Hepatocyte (in vitro differentiated cells): ENCODE measurements around the gene COMMD6. TPM values are rescaled to one million over a fixed set of nuclear protein-coding genes. Genes with fewer than 3 reads are reported as not detected.

ENCODE experiments used
- DNase-seq: peaks from one replicate; pipeline ENCODE4 v3.0.0-alpha.2; 2016; ENCODE audit warnings: low spot score
- H2AFZ ChIP-seq: fragments of 200-600 bp; sonication (generic); 2 replicates; pipeline ENCODE4 v1.6.0; 2016; ENCODE audit warnings: antibody characterized with exemption, mild to moderate bottlenecking
- H3K27ac ChIP-seq: fragments of 200-600 bp; sonication (generic); 2 replicates; pipeline ENCODE4 v1.5.1; 2016; ENCODE audit warnings: mild to moderate bottlenecking
- H3K27me3 ChIP-seq: fragments of 200-600 bp; sonication (generic); 2 replicates; pipeline ENCODE4 v1.6.1; 2016
- H3K36me3 ChIP-seq: fragments of 200-600 bp; sonication (generic); replicated peaks from 2 replicates; pipeline ENCODE4 v1.5.1; 2016; ENCODE audit warnings: low read depth; ENCODE audit not compliant: insufficient read depth
- H3K4me1 ChIP-seq: fragments of 200-600 bp; sonication (generic); 2 replicates; pipeline ENCODE4 v1.5.1; 2016; ENCODE audit warnings: mild to moderate bottlenecking, moderate library complexity; ENCODE audit not compliant: insufficient read depth
- H3K4me2 ChIP-seq: fragments of 200-600 bp; sonication (generic); 2 replicates; pipeline ENCODE4 v1.6.0; 2016
- H3K4me3 ChIP-seq: fragments of 200-600 bp; sonication (generic); 2 replicates; pipeline ENCODE4 v1.5.1; 2016; ENCODE audit warnings: mild to moderate bottlenecking
- H3K79me2 ChIP-seq: fragments of 200-600 bp; sonication (generic); 2 replicates; pipeline ENCODE4 v1.6.0; 2017; ENCODE audit warnings: mild to moderate bottlenecking
- H3K9me2 ChIP-seq: fragments of 200-600 bp; sonication (generic); replicated peaks from 2 replicates; pipeline ENCODE4 v1.6.0; 2017; ENCODE audit warnings: mild to moderate bottlenecking; ENCODE audit not compliant: insufficient read depth
- H3K9me3 ChIP-seq: fragments of 200-600 bp; sonication (generic); 2 replicates; pipeline ENCODE4 v1.5.1; 2016; ENCODE audit warnings: low read depth, mild to moderate bottlenecking
- H4K20me1 ChIP-seq: fragments of 200-600 bp; sonication (generic); 2 replicates; pipeline ENCODE4 v1.6.0; 2016; ENCODE audit warnings: mild to moderate bottlenecking; ENCODE audit not compliant: insufficient read depth, poor library complexity, severe bottlenecking
- EZH2 ChIP-seq: fragments of 200-600 bp; sonication (generic); IDR thresholded peaks from 2 replicates; pipeline ENCODE4 v1.6.1; 2016; ENCODE audit warnings: antibody characterized with exemption, mild to moderate bottlenecking, borderline replicate concordance
- EZH2phosphoT487 ChIP-seq: fragments of 200-600 bp; sonication (generic); IDR thresholded peaks from one replicate; pipeline ENCODE4 v1.6.1; 2018; ENCODE audit warnings: antibody characterized with exemption, mild to moderate bottlenecking, low read depth, moderate library complexity; ENCODE audit not compliant: unreplicated experiment, severe bottlenecking
- WGBS: methylation state at CpG from one replicate; pipeline ENCODE4 v1.1.6; 2016; ENCODE audit warnings: low lambda C conversion rate; ENCODE audit errors: missing lambda C conversion rate; 5-methylcytosine and 5-hydroxymethylcytosine counted together
- polyA plus RNA-seq: library from polyadenylated mRNA; unstranded; fragments of >200 nt; fragmentation: Nextera tagmentation; extraction: Ambion mirVana; gene quantifications from 2 replicates; pipeline ENCODE4 v1.2.1, GENCODE V29; 2016
- total RNA-seq: library from RNA; depleted of rRNA; stranded (reverse); fragments of >200 nt; gene quantifications from 2 replicates; pipeline ENCODE4 v1.2.3, GENCODE V29; 2014
- TF ChIP-seq, protein P1 (sequence below): fragments of 200-600 bp; sonication (generic); IDR thresholded peaks from 2 replicates; pipeline ENCODE4 v1.5.1; 2016; ENCODE audit warnings: antibody characterized with exemption, mild to moderate bottlenecking; ENCODE audit not compliant: poor library complexity

Gene COMMD6
- total and polyA plus RNA-seq, 2 experiments from 2014 or later: 117 to 258 TPM

DNA sequence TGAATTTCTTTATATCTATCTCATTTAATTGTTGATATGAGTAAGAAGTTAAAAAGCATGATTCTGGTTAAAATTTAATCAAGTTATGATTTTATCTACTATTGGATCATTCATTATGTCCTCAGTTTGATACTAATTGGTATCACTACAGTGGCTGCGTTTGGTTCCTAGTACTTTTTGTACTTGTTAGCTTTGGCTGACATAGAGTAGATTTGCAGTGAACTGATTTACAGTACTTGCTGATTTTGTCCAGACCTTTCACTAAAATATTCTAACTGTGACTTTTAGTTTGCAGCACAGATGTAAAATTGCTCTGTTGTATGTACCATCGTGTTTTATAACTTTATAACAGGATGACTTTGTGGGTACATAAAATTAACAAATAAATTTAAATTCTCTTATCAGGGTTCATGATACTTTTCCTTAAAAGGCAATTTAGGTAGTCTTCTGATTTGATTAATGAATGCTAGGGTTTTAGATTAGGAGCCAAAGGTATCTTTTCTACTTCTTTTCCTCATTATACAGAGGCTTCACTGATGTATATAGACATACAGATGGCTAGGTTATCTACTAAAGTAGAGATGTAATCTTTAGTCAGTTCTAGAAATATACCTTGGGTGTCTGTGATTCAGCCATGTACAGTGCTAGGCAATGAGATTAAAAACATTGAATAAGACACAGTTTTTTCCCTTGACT is 20.7 kb upstream of the COMMD6 start:
- H3K36me3 ChIP-seq: no peaks in the 10 kb centered on the region
- H3K4me2 ChIP-seq: no peak overlapping the region
- no peaks in the 10 kb centered on the region for H3K9me2 ChIP-seq
- H4K20me1 ChIP-seq: no peaks in the 10 kb centered on the region
- H3K27me3 ChIP-seq: no peaks in the 10 kb centered on the region
- H2AFZ ChIP-seq: no peak overlapping the region
- H3K4me3 ChIP-seq: no peak overlapping the region
- no peak for DNase-seq
- H3K27ac ChIP-seq: peak overlapping the region; percentile 21
- no peaks in the 10 kb centered on the region for H3K9me3 ChIP-seq
- peaks cover 29% of the 10 kb centered on the region for H3K79me2 ChIP-seq
- TF ChIP-seq, protein P1, sequence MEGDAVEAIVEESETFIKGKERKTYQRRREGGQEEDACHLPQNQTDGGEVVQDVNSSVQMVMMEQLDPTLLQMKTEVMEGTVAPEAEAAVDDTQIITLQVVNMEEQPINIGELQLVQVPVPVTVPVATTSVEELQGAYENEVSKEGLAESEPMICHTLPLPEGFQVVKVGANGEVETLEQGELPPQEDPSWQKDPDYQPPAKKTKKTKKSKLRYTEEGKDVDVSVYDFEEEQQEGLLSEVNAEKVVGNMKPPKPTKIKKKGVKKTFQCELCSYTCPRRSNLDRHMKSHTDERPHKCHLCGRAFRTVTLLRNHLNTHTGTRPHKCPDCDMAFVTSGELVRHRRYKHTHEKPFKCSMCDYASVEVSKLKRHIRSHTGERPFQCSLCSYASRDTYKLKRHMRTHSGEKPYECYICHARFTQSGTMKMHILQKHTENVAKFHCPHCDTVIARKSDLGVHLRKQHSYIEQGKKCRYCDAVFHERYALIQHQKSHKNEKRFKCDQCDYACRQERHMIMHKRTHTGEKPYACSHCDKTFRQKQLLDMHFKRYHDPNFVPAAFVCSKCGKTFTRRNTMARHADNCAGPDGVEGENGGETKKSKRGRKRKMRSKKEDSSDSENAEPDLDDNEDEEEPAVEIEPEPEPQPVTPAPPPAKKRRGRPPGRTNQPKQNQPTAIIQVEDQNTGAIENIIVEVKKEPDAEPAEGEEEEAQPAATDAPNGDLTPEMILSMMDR: no peak
- TF ChIP-seq EZH2phosphoT487 (no peak), EZH2 (no peak)
- WGBS: 68% methylated on average over 2 of the region's 2 CpGs
- no peaks in the 10 kb centered on the region for H3K4me1 ChIP-seq

DNA sequence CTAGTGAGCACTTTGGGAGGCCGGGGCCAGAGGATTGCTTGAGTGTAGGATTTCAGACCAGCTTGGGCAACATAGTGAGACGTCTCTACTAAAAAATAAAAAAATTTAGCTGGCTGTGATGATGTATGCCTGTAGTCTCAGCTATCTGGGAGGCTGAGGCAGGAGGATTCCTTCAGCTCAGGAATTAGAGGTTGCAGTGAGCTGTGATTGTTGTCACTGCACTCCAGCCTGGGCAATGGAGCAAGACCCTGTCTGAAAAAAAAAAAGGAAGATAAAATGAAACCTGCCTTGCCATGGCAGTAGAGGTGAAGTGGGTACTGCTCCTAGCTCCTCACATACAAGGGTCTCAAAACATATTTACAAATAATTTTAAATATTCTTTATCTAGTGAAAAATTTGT is 19.3 kb upstream of the COMMD6 start:
- TF ChIP-seq EZH2: no peak
- no peak for TF ChIP-seq EZH2phosphoT487
- TF ChIP-seq, protein P1: no peak
- Histone ChIP-seq H3K79me2 (peaks cover 43% of the 10 kb centered on the region), H3K27ac (no peak overlapping the region), H3K27me3 (no peaks in the 10 kb centered on the region), H3K4me1 (no peaks in the 10 kb centered on the region), H3K4me3 (no peak overlapping the region), H3K4me2 (no peak overlapping the region), H4K20me1 (no peaks in the 10 kb centered on the region), H3K9me2 (no peaks in the 10 kb centered on the region), H2AFZ (no peak overlapping the region), H3K9me3 (no peaks in the 10 kb centered on the region), H3K36me3 (no peaks in the 10 kb centered on the region)
- 80% methylated on average over 2 of the region's 2 CpGs for WGBS
- no peak for DNase-seq

DNA sequence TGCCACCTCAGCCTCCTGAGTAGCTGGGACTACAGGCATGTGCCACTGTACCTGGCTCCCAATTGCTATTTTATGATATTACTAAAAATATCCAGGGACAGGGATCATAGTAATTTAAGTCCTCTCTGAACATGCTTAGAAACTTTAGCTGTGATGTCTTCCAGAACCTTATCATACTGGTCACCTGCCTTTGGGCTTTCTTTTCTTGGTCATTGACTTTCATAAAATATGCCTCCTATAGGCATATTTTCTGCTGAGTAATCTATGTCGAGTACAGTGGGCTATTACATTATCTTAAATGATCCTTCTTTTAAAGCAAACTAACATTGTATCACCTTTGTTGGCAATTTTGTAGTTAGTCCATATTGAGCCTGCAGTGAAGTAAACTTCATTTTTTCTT is 18.2 kb upstream of the COMMD6 start:
- Histone ChIP-seq H3K4me3 (no peak overlapping the region), H3K9me3 (no peaks in the 10 kb centered on the region), H3K9me2 (no peaks in the 10 kb centered on the region), H3K79me2 (peaks cover 54% of the 10 kb centered on the region), H4K20me1 (no peaks in the 10 kb centered on the region), H3K27ac (no peak overlapping the region), H3K4me2 (no peak overlapping the region), H3K36me3 (no peaks in the 10 kb centered on the region), H3K27me3 (no peaks in the 10 kb centered on the region), H3K4me1 (no peaks in the 10 kb centered on the region), H2AFZ (no peak overlapping the region)
- DNase-seq: no peak
- TF ChIP-seq EZH2 (no peak), EZH2phosphoT487 (no peak)
- TF ChIP-seq, protein P1: no peak
- WGBS: 97% methylated on average over 1 of the region's 1 CpG
